Activated CD8-positive, alpha-beta T cell treated with anti-CD3 and anti-CD28 coated beads, Interleukin-2, amount 10 ng/mL, durations not matched to agents 7 days and 5 days (primary cell): ENCODE measurements around the gene GTPBP4. TPM values are rescaled to one million over a fixed set of nuclear protein-coding genes. Genes with fewer than 3 reads are reported as not detected.
A peak's percentile ranks its signal among the peaks of the same experiment; 100 is the strongest.

Experiments
- ATAC-seq: fragments of 150-1000 bp; cut with Tn5 transposase; one replicate; pipeline ENCODE4 v1.10.0; 2021; ENCODE audit warnings: moderate library complexity
- CTCF ChIA-PET: fragments of 350-600 bp; sonication (Branson Sonifier 250); formaldehyde crosslinking; loops from one replicate; lab custom pipeline; 2021; ENCODE audit warnings: antibody characterized with exemption; lab: Charles Lee
- POLR2A ChIA-PET: fragments of 350-600 bp; sonication (Branson Sonifier 250); formaldehyde crosslinking; loops from one replicate; lab custom pipeline; 2021; ENCODE audit warnings: antibody characterized with exemption; lab: Charles Lee
- DNase-seq: peaks from one replicate; pipeline ENCODE4 v3.0.0-alpha.2; 2020
- H3K27ac Mint-ChIP-seq: one replicate; pipeline ENCODE4 v1.8.0; 2021; ENCODE audit warnings: mild to moderate bottlenecking, mixed read lengths
- H3K27me3 Mint-ChIP-seq: one replicate; pipeline ENCODE4 v1.8.0; 2021; ENCODE audit warnings: low read depth, mixed read lengths
- H3K36me3 Mint-ChIP-seq: one replicate; pipeline ENCODE4 v1.8.0; 2021; ENCODE audit warnings: low read depth, mixed read lengths
- H3K4me1 Mint-ChIP-seq: one replicate; pipeline ENCODE4 v1.8.0; 2021; ENCODE audit warnings: low read depth, mixed read lengths
- H3K4me3 Mint-ChIP-seq: one replicate; pipeline ENCODE4 v1.8.0; 2021; ENCODE audit warnings: mild to moderate bottlenecking, mixed read lengths
- H3K9me3 Mint-ChIP-seq: one replicate; pipeline ENCODE4 v1.8.0; 2022; ENCODE audit warnings: mixed read lengths; ENCODE audit not compliant: insufficient read depth
- total RNA-seq, 2 experiments: library from RNA; stranded (reverse); gene quantifications; one replicate each; pipeline ENCODE4 v1.2.3, GENCODE V29; 2021

The GTPBP4 gene
- total RNA-seq, 2 experiments from 2014 or later: 66.0 to 67.1 TPM

GRCh38 chr10:983971-984655, 4.1 kb upstream of the GTPBP4 start:
- CTCF ChIA-PET: no interaction called here
- Mint-ChIP-seq H3K4me3 (no peak overlapping the region), H3K27me3 (no peaks in the 10 kb centered on the region)

DNA sequence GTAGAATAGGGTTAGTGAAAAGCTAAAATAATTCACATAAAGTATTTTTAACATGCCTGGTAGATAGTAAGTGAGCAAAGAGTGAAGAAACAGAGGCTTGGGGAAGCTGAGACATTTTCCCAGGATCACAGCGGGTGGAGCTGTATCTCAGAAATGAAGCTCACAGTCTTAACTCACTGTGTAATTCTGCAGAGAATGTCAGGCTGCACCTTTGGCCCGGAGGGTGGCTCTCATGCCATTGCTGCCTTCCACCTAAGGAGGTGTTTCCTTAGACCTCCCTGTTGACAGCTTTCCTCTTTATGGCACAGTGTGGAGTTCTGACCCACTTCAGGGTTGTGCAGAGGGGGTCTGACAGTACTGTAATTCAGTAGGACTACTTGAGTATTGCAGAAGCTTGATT, 2.9 kb upstream of the GTPBP4 start:
- Mint-ChIP-seq H3K4me1 (peaks cover 25% of the 10 kb centered on the region), H3K4me3 (no peak overlapping the region), H3K27ac (no peak overlapping the region), H3K36me3 (peaks cover 22% of the 10 kb centered on the region), H3K9me3 (peaks cover 6% of the 10 kb centered on the region), H3K27me3 (no peaks in the 10 kb centered on the region)
- ATAC-seq (no peak), DNase-seq (no peak)
- CTCF ChIA-PET: no interaction called here
- POLR2A ChIA-PET: no interaction called here

More at GRCh38 chr10:983971-984655, 4.1 kb upstream of the GTPBP4 start:
- POLR2A ChIA-PET: no interaction called here
- ATAC-seq (no peak), DNase-seq (no peak)
- Mint-ChIP-seq H3K36me3 (peaks cover 16% of the 10 kb centered on the region), H3K27ac (no peak overlapping the region), H3K4me1 (peaks cover 14% of the 10 kb centered on the region), H3K9me3 (peaks cover 13% of the 10 kb centered on the region)

GRCh38 chr10:986137-986825, 2.0 kb upstream of the GTPBP4 start:
- Mint-ChIP-seq H3K4me1 (peaks cover 34% of the 10 kb centered on the region), H3K27ac (no peak overlapping the region), H3K36me3 (peaks cover 27% of the 10 kb centered on the region), H3K27me3 (no peaks in the 10 kb centered on the region), H3K9me3 (no peaks in the 10 kb centered on the region), H3K4me3 (peak overlapping the region; percentile 92)
- no peak for DNase-seq
- CTCF ChIA-PET: interaction anchor here (0.8 kb wide), 1 partner anchor 36 kb away, joined by 3 read pairs; no protein-coding TSS in a partner anchor
- ATAC-seq: no peak
- POLR2A ChIA-PET: interaction anchor here (0.5 to 2.7 kb wide), 2 partner anchors 55 to 57 kb away, joined by 3 to 26 read pairs; partner anchors contain the start of gene LARP4B

GRCh38 chr10:986881-987619, 1.2 kb upstream of the GTPBP4 start:
- no peaks in the 10 kb centered on the region for H3K9me3 Mint-ChIP-seq
- ChIA-PET POLR2A (interaction anchor here (0.5 to 2.7 kb wide), 4 partner anchors 33 to 66 kb away, joined by 3 to 26 read pairs (median 4); partner anchors contain the start of gene LARP4B), CTCF (interaction anchor here (0.8 to 1.5 kb wide), 3 partner anchors 37 to 87 kb away, joined by 3 to 4 read pairs (median 3); no protein-coding TSS in a partner anchor)
- peak overlapping the region; percentile 94 for H3K27ac Mint-ChIP-seq
- ATAC-seq (no peak), DNase-seq (no peak)
- peak overlapping the region; percentile 92 for H3K4me3 Mint-ChIP-seq
- peaks cover 35% of the 10 kb centered on the region for H3K4me1 Mint-ChIP-seq
- no peaks in the 10 kb centered on the region for H3K27me3 Mint-ChIP-seq
- peaks cover 28% of the 10 kb centered on the region for H3K36me3 Mint-ChIP-seq

- ChIA-PET CTCF (interaction anchor here (1.4 to 1.5 kb wide), 2 partner anchors 54 to 87 kb away, joined by 3 to 4 read pairs; no protein-coding TSS in a partner anchor), POLR2A (interaction anchor here (1.1 to 2.7 kb wide), 4 partner anchors 33 to 65 kb away, joined by 3 to 26 read pairs (median 4); partner anchors contain the start of gene LARP4B)
- Mint-ChIP-seq H3K27me3 (no peaks in the 10 kb centered on the region), H3K4me3 (peak overlapping the region; percentile 92), H3K36me3 (peaks cover 30% of the 10 kb centered on the region), H3K4me1 (peaks cover 35% of the 10 kb centered on the region), H3K9me3 (no peaks in the 10 kb centered on the region), H3K27ac (peak overlapping the region; percentile 94)
- peak; percentile 4 for ATAC-seq
- DNase-seq: no peak
Measured at GRCh38 chr10:987620-987869, 689 bp upstream of the GTPBP4 start.

GRCh38 chr10:988667-989545, 672 bp downstream of the GTPBP4 start:
- Mint-ChIP-seq H3K4me1 (peaks cover 35% of the 10 kb centered on the region), H3K36me3 (peaks cover 38% of the 10 kb centered on the region), H3K4me3 (peak overlapping the region; percentile 92), H3K9me3 (no peaks in the 10 kb centered on the region), H3K27me3 (no peaks in the 10 kb centered on the region), H3K27ac (peak overlapping the region; percentile 94)
- ChIA-PET CTCF (interaction anchor here (0.6 to 1.5 kb wide), 3 partner anchors 54 to 85 kb away, joined by 3 read pairs; no protein-coding TSS in a partner anchor), POLR2A (interaction anchor here (0.6 to 2.7 kb wide), 6 partner anchors 35 to 110 kb away, joined by 3 to 26 read pairs (median 4); partner anchors contain the start of genes LARP4B and WDR37)
- ATAC-seq: peak; percentile 34
- no peak for DNase-seq

DNA sequence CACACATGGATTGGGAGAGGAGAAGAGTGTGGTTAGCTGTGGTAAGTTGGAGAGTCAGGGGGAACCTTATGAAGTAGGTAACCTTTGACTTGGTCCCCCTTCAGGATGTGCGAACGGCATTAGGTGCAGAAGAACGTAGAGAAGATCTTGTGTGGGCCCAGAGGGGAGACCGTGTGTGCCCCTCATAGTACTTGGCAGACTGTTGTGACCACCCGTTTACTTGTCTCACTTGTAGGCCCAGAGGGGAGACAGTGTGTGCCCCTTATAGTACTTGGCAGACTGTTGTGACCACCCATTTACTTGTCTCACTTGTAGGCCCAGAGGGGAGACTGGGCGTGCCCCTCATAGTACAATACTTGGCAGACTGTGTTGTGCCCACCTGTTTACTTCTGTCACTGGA, 2.6 kb downstream of the GTPBP4 start:
- Mint-ChIP-seq H3K36me3 (peaks cover 57% of the 10 kb centered on the region), H3K9me3 (no peaks in the 10 kb centered on the region), H3K4me3 (peak overlapping the region; percentile 3), H3K27ac (no peak overlapping the region), H3K4me1 (peaks cover 35% of the 10 kb centered on the region), H3K27me3 (no peaks in the 10 kb centered on the region)
- CTCF ChIA-PET: no interaction called here
- ATAC-seq (no peak), DNase-seq (no peak)
- POLR2A ChIA-PET: no interaction called here

GRCh38 chr10:992467-992866, 4.2 kb downstream of the GTPBP4 start:
- no peak for ATAC-seq
- Mint-ChIP-seq H3K4me3 (no peak overlapping the region), H3K27me3 (no peaks in the 10 kb centered on the region), H3K36me3 (peaks cover 72% of the 10 kb centered on the region), H3K27ac (no peak overlapping the region), H3K9me3 (no peaks in the 10 kb centered on the region), H3K4me1 (peaks cover 27% of the 10 kb centered on the region)
- ChIA-PET CTCF (no interaction called here), POLR2A (interaction anchor here (0.6 to 0.7 kb wide), 2 partner anchors 63 to 533 kb away, joined by 3 to 6 read pairs; no protein-coding TSS in a partner anchor)
- DNase-seq: no peak

DNA sequence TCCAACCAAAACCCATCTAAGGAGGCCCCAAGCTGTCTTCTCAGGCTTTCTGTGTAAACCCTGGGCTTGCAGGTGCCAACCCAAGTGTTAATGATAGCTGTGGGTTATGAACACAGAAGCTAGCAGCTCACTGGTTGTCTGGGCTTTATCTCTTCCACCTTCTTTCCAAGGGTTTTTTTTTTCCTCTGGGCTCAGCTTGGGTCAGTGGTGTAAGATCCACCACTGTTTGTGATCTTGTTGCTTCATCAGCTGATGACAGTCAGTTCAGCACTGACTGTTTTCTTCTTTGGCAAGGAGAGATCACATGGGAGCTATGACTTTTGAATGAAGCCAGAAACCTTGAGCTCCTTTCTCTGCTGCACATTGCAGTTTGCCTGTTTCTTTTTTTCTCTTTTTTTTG, 4.6 kb downstream of the GTPBP4 start:
- peaks cover 25% of the 10 kb centered on the region for H3K4me1 Mint-ChIP-seq
- no peak overlapping the region for H3K27ac Mint-ChIP-seq
- no peak overlapping the region for H3K4me3 Mint-ChIP-seq
- DNase-seq: no peak
- no peak for ATAC-seq
- no peaks in the 10 kb centered on the region for H3K9me3 Mint-ChIP-seq
- CTCF ChIA-PET: no interaction called here
- peaks cover 76% of the 10 kb centered on the region for H3K36me3 Mint-ChIP-seq
- POLR2A ChIA-PET: interaction anchor here (0.6 to 0.7 kb wide), 2 partner anchors 62 to 533 kb away, joined by 3 to 6 read pairs; no protein-coding TSS in a partner anchor
- no peaks in the 10 kb centered on the region for H3K27me3 Mint-ChIP-seq

- Mint-ChIP-seq H3K9me3 (no peaks in the 10 kb centered on the region), H3K36me3 (peaks cover 77% of the 10 kb centered on the region), H3K27ac (no peak overlapping the region), H3K4me3 (no peak overlapping the region), H3K27me3 (no peaks in the 10 kb centered on the region), H3K4me1 (peaks cover 13% of the 10 kb centered on the region)
- ChIA-PET POLR2A (no interaction called here), CTCF (no interaction called here)
- DNase-seq: no peak
- ATAC-seq: no peak
Measured at GRCh38 chr10:994836-995558, 6.8 kb downstream of the GTPBP4 start.
